HEK293T (cell line): ENCODE results near the gene SH3BP2.

Source experiments
- BHLHE40 ChIP-seq: fragments of 450-650 bp; IDR thresholded peaks from 2 replicates; pipeline ENCODE4 v1.6.1; 2016; ENCODE audit warnings: mild to moderate bottlenecking, moderate library complexity, borderline replicate concordance
- ELF4 ChIP-seq: fragments of 450-650 bp; IDR thresholded peaks from 2 replicates; pipeline ENCODE4 v1.6.1; 2017; ENCODE audit warnings: antibody characterized with exemption
- FOXA1 ChIP-seq: fragments of 450-650 bp; IDR thresholded peaks from 2 replicates; pipeline ENCODE4 v1.6.1; 2016; ENCODE audit warnings: mild to moderate bottlenecking
- FOXM1 ChIP-seq: fragments of 450-650 bp; IDR thresholded peaks from 2 replicates; pipeline ENCODE4 v1.6.1; 2017; ENCODE audit warnings: mild to moderate bottlenecking, borderline replicate concordance
- PKNOX1 ChIP-seq: fragments of 450-650 bp; IDR thresholded peaks from 2 replicates; pipeline ENCODE4 v1.6.1; 2016
- SUZ12 ChIP-seq: fragments of 450-650 bp; IDR thresholded peaks from 2 replicates; pipeline ENCODE4 v1.6.1; 2016; ENCODE audit warnings: mild to moderate bottlenecking
- TARDBP ChIP-seq: fragments of 450-650 bp; IDR thresholded peaks from 2 replicates; pipeline ENCODE4 v1.6.1; 2016

GRCh38 chr4:2863649-2864048 lies 70.8 kb downstream of the SH3BP2 start:
- TF ChIP-seq ELF4 (no peak), TARDBP (no peak), SUZ12 (no peak), BHLHE40 (no peak), PKNOX1 (no peak), FOXM1 (no peak), FOXA1 (no peak)
